Gastroesophageal sphincter (tissue), 4 donors: ENCODE measurements around the gene COL6A3. TPM values are rescaled to one million over a fixed set of nuclear protein-coding genes. Genes with fewer than 3 reads are reported as not detected.

Experiments
- ATAC-seq: fragments of 150-250 bp; one replicate; pipeline ENCODE4 v1.9.1; 2016; ENCODE audit warnings: mild to moderate bottlenecking, moderate library complexity
- H3K27ac ChIP-seq, 4 donors: fragments of 200-600 bp; sonication (generic) in 3 of 4; 1 replicate in 3 of 4; 2 replicates in 1 of 4; pipeline ENCODE4 v1.5.1; 2016 to 2019
- H3K27me3 ChIP-seq: fragments of 200-600 bp; sonication (generic); one replicate; pipeline ENCODE4 v1.5.1; 2019
- H3K36me3 ChIP-seq, 2 donors: fragments of 200-600 bp; sonication (generic); one replicate each; pipeline ENCODE4 v1.5.1; 2019; ENCODE audit warnings: control low read depth in 1 of 2
- H3K4me1 ChIP-seq, 3 donors: fragments of 200-600 bp; sonication (generic); 1 replicate in 2 of 3; 2 replicates in 1 of 3; pipeline ENCODE4 v1.5.1; 2016 to 2019; ENCODE audit warnings: control low read depth in 2 of 3
- H3K4me3 ChIP-seq, 2 donors: fragments of 200-600 bp; sonication (generic); one replicate each; pipeline ENCODE4 v1.5.1; 2019; ENCODE audit warnings: mild to moderate bottlenecking in 1 of 2, moderate library complexity in 1 of 2
- H3K9me3 ChIP-seq, 3 donors: fragments of 200-600 bp; sonication (generic); one replicate each; pipeline ENCODE4 v1.5.1; 2017 to 2019; ENCODE audit warnings: control low read depth in 2 of 3
- CTCF ChIP-seq, 4 experiments: fragments of 200-600 bp in 2 of 4; fragments of 450-650 bp in 2 of 4; sonication (generic) in 1 of 4; IDR thresholded peaks; one replicate each; pipeline ENCODE4 v1.5.1; 2017 to 2019; ENCODE audit warnings: antibody characterized with exemption in 4 of 4, mild to moderate bottlenecking in 2 of 4, moderate library complexity in 2 of 4
- EP300 ChIP-seq: sonication (generic); formaldehyde crosslinking; IDR thresholded peaks from one replicate; pipeline ENCODE4 v1.6.1; 2017; ENCODE audit warnings: antibody characterized with exemption, mild to moderate bottlenecking
- POLR2A ChIP-seq, 2 donors: fragments of 450-650 bp; IDR thresholded peaks; one replicate each; pipeline ENCODE4 v1.6.1; 2017; ENCODE audit warnings: antibody characterized with exemption in 2 of 2, mild to moderate bottlenecking in 2 of 2, moderate library complexity in 1 of 2
- POLR2AphosphoS5 ChIP-seq: sonication (generic); formaldehyde crosslinking; IDR thresholded peaks from one replicate; pipeline ENCODE4 v1.6.1; 2017; ENCODE audit warnings: antibody characterized with exemption
- WGBS, 2 donors: methylation state at CpG; one replicate each; pipeline ENCODE4 v1.1.5; 2018; ENCODE audit warnings: low coverage in 1 of 2; 5-methylcytosine and 5-hydroxymethylcytosine counted together
- total RNA-seq, 4 donors: library from RNA; depleted of rRNA; stranded (reverse); fragments of >200 nt; gene quantifications; one replicate each; pipeline ENCODE4 v1.1.0, GENCODE V29; 2016

Gene COL6A3
- total RNA-seq, 4 donors from 2014 or later: 110 to 421 (median 310) TPM

GRCh38 chr2:237374284-237375060, 39.5 kb downstream of the COL6A3 start:
- no peak for TF ChIP-seq POLR2AphosphoS5
- no peak for TF ChIP-seq CTCF (IDR thresholded peaks at IDR 0.05)
- TF ChIP-seq POLR2A (IDR thresholded peaks at IDR 0.05): no peak
- TF ChIP-seq EP300: no peak
- WGBS, 2 donors: 70% methylated on average over 2 to 5 of the region's 35 CpGs
- no peaks in the 10 kb centered on the region for H3K9me3 ChIP-seq
- H3K4me3 ChIP-seq: no peak overlapping the region
- peaks cover 0 to 91% of the 10 kb centered on the region in 2 donors for H3K36me3 ChIP-seq
- H3K4me1 ChIP-seq: peaks cover 0 to 26% (median 0%) of the 10 kb centered on the region in 3 donors
- H3K27ac ChIP-seq: peak overlapping the region in 3 of 4 donors; percentile 2 to 32 (median 32)
- H3K27me3 ChIP-seq: no peaks in the 10 kb centered on the region
- no peak for ATAC-seq

DNA sequence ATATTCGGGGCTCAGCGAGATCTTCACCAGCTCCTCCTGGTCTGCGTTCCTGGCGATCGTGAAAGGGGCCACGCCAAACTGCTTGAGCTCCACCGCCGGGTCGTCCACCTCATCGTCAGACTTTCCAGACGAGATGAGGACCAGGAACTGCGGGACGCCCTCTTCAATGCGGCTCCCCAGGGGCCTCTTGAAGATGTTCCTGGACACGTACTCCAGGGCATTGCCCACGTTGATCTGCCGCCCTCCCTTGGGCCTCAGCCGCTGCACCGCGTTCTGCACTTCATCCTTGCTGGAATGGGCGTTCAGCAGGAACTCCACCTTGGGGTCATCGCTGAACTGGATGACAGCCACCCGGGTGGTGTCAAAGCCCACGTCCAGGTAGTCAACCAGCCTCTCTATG, 42.1 kb downstream of the COL6A3 start:
- TF ChIP-seq EP300 (no peak), POLR2A (IDR thresholded peaks at IDR 0.05) (no peak), CTCF (IDR thresholded peaks at IDR 0.05) (no peak), POLR2AphosphoS5 (no peak)
- Histone ChIP-seq H3K9me3 (no peaks in the 10 kb centered on the region), H3K27me3 (no peaks in the 10 kb centered on the region), H3K36me3 (peaks cover 0 to 97% of the 10 kb centered on the region in 2 donors), H3K4me1 (peaks cover 0 to 26% (median 0%) of the 10 kb centered on the region in 3 donors), H3K27ac (peak overlapping the region in 2 of 4 donors; percentile 31 to 32), H3K4me3 (no peak overlapping the region)
- WGBS, 2 donors: 60% methylated on average over 1 of the region's 24 CpGs; no CpG with 5 or more reads in 1 of the 2 donors
- no peak for ATAC-seq

- no peak overlapping the region for H3K27ac ChIP-seq
- WGBS, 2 donors: 89 to 97% methylated on average over 7 to 9 of the region's 19 CpGs
- no peaks in the 10 kb centered on the region for H3K9me3 ChIP-seq
- ATAC-seq: no peak
- peaks cover 0 to 97% of the 10 kb centered on the region in 2 donors for H3K36me3 ChIP-seq
- no peaks in the 10 kb centered on the region for H3K27me3 ChIP-seq
- TF ChIP-seq EP300 (no peak), POLR2A (IDR thresholded peaks at IDR 0.05) (no peak), CTCF (IDR thresholded peaks at IDR 0.05) (no peak), POLR2AphosphoS5 (no peak)
- no peak overlapping the region for H3K4me3 ChIP-seq
- H3K4me1 ChIP-seq: peaks cover 0 to 27% (median 0%) of the 10 kb centered on the region in 3 donors
These were observed 48.3 kb downstream of the COL6A3 start for GRCh38 chr2:237365671-237366070.

DNA sequence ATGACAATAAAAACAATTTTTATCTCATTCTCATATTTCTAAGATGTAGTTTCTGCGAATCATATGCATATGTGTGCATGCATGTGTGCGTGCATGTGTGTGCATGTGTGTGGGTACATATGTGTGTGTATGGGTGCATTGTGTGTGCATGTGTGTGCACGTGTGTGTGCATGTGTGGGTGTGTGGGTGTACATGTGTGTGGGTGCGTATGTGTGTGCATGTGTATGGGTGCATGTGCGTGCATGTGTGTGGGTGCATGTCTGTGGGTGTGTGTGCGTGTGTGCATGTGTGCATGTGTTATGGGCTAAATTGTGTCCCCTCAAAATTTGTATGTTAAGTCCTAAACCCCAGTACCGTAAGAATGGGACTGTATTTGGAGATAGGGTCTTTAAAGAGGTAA, 49.3 kb downstream of the COL6A3 start:
- Histone ChIP-seq H3K4me3 (no peak overlapping the region), H3K27ac (no peak overlapping the region), H3K36me3 (peaks cover 0 to 99% of the 10 kb centered on the region in 2 donors), H3K27me3 (no peaks in the 10 kb centered on the region), H3K4me1 (peaks cover 0 to 37% (median 0%) of the 10 kb centered on the region in 3 donors), H3K9me3 (no peaks in the 10 kb centered on the region)
- TF ChIP-seq EP300 (no peak), POLR2A (IDR thresholded peaks at IDR 0.05) (no peak), CTCF (IDR thresholded peaks at IDR 0.05) (no peak), POLR2AphosphoS5 (no peak)
- WGBS, 2 donors: 84 to 87% methylated on average over 5 to 7 of the region's 7 CpGs
- no peak for ATAC-seq
